HG03064 (cell line): ENCODE results near the gene ZNF695.
"Not testable (repeated sequence)": the region's sequence is repeated elsewhere in the genome, so short reads cannot be mapped to it uniquely, and the experiment has no call there.

Source experiments
- ATAC-seq: cut with Tn5 transposase; IDR thresholded peaks from one replicate; pipeline ENCODE4 v1.9.1; 2021; ENCODE audit warnings: low read depth; ENCODE audit not compliant: unreplicated experiment

ZNF695 gene

DNA sequence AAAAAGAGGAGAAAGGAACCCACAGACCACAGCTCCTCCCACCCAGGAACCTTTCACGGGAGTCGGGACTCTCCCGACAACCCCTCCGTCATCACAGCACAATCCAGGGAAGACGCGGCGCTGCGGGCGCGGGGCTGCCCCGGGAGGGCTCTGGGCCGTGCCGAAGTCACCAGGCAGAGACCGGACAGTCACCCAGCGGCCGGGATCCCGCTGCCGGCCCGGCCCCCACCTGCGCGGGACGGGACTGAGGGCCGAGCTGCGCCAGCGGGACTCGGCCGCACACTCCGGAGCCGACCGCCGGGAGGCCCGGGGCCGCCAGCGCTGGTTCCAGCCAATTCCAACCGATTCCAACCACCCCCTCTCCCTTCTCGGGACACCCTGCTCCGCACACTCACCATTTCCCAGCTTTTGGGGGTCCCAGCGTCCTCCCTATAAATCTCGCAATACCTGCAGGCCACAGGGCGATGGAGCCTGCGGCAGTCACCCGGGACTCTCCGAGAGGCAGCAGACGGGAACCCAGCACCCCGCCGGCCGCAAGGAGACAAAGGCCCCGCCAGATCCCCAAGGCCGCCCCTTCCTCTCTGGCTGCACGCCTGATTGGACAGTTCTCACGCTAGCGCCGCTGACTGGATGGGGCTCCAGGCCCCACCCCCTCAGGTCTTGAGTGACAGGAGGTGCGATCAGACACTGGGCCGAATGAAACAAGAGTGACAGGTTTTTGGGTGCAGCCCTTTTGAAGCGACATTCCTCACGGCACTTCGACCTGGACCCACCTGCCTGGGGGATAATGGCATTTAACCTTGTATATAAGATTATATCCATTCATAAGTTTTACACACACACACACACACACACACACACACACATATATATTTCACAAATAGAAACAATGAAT is at the start of gene ZNF695:
Gene ZNF695 (minus strand): TSS at position 547 of the 895 bp plus-strand sequence. CDS start 149 bp downstream, at position 398.
- ATAC-seq: peak; percentile 100

DNA sequence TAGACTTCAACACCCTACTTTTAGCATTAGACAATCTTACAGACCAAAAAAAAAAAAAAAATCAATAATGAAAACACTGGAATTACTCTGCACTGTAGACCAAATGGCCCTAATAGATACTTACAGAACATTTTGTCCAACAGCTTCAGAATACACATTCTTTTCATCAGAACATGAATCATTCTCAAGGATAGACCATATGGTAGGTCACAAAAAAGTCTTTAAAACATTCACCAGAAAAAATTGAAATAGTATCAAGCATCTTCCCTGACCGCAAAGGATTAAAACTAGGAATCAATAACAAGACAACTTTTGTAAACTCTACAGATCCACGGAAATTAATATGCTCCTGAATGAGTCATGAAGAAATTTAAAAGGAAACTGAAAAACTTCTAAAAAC is 48.2 kb upstream of the ZNF695 start:
- ATAC-seq: no peak

DNA sequence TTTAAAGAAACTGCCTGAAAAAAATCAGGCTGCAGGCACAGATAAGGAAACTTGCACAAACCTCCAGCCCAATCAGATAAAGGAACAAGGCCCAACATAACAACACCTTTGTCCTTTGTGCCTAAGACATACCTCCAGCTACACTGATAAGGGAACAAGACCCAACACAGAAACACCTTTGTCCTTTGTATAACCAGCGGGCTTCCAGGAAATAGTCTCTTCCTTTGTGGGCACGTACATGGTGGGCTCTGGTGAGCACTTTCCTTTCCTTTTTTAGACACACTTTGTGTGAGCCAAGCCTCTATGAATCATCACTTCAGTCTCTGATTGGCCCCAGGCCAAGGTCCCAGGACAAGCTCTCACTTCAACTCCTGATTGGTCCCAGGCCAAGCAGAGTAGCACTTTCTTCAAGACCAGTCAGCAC is 47.1 kb upstream of the ZNF695 start:
- ATAC-seq: no peak

DNA sequence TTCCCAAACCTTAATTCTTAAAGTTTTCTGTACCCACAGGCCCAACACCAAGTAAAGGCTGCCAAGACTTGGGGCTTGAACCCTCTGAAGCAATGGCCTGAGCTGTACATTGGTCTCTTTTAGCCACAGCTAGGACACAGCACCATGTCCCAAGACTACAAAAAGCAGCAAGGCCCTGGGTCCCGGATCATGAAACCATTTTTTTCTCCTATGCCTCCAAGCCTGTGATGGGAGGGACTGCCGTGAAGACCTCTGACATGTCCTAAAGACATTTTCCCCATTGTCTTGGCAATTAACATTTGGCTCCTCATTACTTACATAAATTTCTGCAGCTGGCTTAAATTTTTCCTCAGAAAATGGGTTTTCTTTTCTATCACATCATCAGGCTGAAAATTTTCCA is 39.8 kb upstream of the ZNF695 start:
- ATAC-seq: no peak

DNA sequence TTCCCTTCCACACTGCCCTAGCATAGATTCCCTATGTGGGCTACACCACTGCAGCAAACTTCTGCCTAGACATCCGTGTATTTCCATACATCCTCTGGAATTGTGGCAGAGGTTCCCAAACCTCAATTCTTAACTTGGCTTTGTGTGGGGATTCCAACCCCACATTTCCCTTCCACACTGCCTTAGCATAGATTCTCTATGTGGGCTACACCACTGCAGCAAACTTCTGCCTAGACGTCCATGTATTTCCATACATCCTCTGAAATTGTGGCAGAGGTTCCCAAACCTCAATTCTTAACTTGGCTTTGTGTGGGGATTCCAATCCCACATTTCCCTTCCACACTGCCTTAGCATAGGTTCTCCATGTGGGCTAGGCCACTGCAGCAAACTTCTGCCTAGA is 39.4 kb upstream of the ZNF695 start:
- ATAC-seq: no peak

DNA sequence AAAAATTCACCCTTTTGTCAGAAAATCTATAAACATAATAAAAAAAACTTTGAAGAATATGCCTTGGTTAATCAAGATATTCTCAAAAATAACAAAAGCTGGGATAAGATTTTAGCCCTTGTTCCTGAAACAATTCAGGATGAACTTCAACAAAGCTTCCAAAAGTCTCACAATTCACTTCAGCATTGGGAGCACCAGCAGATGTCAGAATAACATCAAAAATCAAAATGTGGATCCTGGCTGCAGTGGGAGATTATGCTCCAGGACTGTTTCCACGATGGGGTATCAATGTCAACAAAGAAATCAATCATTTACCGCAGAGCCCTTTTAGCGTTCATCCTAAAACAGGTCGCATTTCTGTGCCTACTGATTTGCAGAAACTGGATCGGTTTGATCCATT is 35.5 kb upstream of the ZNF695 start:
- ATAC-seq: no peak

DNA sequence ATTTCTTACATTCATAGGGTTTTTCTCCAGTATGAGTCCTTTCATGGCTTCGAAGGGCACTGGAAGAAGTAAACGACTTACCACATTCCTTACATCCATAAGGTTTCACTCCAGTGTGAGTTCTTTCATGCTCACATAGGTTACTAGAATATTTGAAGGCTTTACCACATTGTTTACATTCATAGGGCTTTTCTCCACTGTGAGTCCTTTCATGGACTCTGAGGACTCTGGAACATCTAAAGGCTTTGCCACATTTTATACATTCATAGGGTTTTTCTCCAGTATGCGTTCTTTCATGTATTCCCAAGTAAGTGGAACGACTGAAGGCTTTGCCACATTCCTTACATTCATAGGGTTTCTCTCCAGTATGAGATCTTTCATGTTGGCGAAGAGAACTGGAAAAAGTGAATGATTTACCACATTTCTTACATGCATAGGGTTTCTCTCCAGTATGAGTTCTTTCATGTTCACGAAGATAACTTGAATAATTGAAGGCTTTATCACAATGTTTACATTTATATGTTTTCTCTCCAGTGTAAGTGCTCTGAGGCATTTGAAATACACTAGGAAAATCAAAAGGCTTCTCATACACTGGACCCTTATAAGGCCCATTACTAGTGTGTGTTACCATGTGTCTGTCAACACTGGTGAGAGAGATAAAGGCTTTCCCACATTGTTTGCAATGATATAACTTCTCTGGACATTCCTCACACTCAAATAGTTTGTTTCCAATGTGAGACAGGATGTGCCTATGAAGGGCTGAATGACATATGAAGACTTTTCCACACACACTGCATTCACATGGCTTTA is 29.9 kb upstream of the ZNF695 start:
- no peak for ATAC-seq

DNA sequence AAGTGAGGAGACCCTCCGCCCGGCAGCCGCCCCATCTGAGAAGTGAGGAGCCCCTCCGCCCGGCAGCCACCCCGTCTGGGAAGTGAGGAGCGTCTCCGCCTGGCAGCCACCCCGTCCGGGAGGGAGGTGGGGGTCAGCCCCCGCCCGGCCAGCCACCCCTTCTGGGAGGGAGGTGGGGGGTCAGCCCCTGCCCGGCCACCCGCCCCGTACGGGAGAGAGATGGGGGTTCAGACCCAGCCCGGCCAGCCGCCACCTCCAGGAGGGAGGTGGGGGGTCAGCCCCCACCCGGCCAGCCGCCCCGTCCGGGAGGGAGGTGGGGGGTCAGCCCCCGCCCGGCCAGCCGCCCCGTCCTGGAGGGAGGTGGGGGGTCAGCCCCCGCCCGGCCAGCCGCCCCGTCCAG is 24.4 kb upstream of the ZNF695 start:
- not testable (repeated sequence) for ATAC-seq

DNA sequence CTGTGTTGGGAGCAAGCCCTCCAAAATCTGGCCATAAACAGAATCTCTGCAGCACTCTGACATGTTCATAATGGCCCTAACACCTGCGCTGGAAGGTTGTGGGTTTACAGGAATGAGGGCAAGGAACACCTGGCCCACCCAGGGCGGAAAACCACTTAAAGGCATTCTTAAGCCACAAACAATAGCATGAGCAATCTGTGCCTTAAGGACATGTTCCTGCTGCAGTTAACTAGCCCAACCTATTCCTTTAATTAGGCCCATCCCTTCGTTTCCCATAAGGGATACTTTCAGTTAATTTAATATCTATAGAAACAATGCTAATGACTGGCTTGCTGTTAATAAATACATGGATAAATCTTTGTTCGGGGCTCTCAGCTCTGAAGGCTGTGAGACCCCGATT is 16.8 kb upstream of the ZNF695 start:
- ATAC-seq: not testable (repeated sequence)

DNA sequence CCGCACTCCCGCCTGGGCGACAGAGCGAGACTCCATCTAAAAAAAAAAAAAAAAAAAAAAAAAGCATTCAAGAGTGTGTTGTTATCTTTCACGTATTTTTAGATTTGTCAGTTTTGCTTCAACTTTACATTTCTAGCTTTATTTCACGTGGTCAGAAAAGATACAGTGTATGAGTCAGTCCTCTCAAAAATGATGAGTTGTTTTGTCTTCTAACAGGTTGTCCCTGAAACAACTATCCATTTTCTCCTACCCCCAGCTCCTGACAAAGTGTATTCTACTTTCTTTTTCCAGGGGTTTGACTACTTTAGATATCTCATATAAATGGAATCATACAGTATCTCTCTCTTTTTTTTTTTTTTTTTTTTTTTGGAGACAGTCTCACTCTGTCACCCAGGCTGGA is 5.5 kb upstream of the ZNF695 start:
- no peak for ATAC-seq

DNA sequence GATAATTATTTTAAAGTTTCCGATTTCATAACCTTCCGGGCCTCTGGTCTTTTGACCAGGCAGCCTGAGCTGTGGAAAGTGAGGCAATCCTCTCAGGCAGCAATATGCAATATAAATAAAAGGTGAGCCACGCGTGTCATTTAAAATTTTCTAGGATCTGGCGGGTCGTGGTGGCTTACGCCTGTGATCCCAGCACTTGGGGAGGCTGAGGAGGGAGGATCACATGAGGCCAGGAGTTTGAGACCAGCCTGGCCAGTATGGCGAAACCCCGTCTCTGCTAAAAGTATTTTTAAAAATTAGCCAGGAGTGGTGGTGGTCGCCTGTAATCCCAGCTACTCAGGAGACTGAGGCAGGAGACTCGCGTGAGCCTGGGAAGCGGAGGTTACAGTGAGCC is 546 bp upstream of the ZNF695 start:
- ATAC-seq: no peak

DNA sequence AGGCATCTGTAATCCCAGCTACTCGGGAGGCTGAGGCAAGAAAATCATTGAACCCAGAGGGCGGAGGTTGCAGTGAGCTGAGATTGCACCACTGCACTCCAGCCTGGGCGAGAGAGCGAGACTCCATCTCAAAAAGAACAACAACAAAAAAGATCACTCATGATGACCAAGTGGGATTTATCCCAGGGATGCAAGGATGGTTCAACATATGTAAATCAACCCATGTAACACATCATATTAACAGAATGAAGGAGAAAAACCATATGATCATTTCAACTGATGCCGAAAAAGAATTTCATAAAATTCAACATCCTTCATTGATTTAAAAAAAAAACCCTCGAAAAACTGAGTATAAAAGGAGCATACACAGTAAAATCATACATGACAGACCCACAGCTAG is 3.8 kb downstream of the ZNF695 start:
- ATAC-seq: not testable (repeated sequence)

DNA sequence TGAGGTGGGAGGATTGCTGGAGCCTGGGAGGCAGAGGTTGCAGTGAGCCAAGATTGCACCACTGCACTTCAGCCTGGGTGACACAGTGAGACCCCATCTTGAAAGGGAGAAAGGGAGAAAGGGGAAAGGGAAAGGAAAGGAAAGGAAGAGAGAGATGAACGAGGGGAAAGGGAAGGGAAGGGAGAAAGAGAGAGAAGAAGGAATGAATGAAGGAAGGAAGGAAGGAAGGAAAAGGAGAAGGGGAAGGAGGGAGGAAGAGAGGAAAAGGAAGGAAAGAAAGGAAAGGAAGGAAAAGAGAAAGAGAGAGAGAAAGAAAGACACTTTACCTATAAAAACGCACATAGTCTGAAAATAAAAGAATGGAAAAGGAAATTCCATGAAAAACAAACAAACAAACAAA is 18.0 kb downstream of the ZNF695 start:
- no peak for ATAC-seq

DNA sequence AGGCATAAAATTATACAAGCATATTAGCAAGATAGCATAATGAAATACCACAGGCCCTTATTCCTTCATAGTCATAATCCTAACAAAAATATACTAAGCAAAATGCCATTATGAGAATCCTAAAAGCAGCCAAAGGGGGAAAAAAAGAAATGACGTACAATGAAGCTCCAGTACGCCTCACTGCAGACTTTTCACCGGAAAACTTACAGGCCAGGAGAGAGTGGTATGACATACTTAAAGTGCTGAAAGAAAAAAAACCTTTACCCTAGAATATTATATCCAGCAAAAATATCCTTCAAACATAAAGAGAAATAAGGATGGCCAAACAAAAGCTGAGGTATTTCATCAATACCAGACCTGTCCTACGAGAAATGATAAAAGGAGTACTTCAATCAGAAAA is 19.5 kb downstream of the ZNF695 start:
- no peak for ATAC-seq

DNA sequence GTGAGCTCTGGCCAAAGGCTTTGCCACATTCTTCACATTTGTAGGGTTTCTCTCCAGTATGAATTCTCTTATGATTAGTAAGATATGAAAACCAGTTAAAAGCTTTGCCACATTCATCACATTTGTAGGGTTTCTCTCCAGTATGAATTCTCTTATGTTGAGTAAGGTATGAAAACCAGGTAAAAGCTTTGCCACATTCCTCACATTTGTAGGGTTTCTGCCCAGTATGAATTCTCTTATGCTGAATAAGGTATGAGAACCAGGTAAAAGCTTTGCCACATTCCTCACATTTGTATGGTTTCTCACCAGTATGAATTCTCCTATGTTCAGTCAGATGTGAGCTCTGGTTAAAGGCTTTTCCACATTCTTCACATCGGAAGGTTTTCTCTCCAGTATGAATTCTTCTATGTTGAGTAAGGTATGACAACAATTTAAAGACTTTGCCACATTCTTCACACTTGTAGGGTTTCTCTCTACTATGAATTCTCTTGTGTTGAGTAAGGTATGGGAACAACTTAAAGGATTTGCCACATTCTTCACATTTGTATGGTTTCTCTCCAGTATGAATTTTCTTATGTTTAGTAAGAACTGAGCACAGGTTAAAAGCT is 20.7 kb downstream of the ZNF695 start:
- no peak for ATAC-seq

DNA sequence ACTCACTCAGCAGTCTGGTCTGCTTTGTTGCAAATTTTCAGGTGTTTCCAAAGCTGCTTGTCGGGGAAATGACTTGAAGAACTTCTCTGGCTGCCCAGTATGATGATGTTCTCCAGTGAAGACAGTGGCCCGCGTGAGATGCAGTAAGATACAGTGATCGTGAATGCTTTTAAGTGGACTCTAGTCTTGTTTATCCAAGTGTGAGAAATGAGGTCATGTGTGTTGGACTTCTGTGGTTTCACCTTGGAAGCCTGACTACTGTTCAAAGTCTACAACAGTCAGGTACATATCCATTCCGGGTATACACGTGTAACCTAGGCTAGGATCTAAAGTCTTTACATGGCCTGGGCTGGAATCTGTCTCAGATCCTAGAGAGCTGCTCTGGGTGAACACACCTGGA is 29.1 kb downstream of the ZNF695 start:
- ATAC-seq: no peak

DNA sequence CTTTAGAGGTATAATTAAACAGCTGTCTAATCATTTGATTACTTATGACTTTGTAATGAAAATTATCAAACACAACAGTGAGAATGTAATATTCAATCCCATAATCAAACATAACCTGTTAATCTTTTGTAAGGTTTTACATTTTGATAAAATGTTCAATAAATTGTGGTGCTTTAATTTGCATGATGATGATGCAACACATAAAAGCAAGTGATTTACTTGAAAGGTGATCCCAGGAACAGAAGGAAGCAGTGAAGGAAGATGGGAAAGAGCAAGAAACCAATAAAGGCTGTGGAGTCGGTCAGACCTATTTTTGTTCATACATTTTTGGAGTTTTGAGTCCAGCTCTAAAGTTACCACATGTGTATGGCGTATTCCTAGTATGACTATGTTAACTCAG is 29.6 kb downstream of the ZNF695 start:
- ATAC-seq: no peak

DNA sequence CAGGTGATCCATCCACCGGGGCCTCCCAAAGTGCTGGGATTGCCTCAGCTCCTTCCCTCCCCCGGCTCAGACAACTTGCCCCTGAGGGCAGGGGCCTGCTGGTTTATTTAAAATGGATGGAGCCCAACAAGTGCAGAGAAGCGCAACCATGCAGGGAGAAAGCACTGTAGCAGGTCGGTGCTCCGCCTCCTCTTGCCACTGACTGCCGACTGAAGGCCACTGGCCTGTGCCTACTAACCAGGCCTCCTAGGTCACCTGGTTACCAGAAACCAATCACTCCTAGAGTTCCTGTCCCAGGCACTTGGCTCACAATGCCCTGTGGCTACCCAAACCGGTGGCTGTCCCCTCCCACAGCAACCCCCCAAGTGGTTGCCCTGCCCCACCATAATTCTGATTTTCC is 35.9 kb downstream of the ZNF695 start:
- ATAC-seq: no peak

DNA sequence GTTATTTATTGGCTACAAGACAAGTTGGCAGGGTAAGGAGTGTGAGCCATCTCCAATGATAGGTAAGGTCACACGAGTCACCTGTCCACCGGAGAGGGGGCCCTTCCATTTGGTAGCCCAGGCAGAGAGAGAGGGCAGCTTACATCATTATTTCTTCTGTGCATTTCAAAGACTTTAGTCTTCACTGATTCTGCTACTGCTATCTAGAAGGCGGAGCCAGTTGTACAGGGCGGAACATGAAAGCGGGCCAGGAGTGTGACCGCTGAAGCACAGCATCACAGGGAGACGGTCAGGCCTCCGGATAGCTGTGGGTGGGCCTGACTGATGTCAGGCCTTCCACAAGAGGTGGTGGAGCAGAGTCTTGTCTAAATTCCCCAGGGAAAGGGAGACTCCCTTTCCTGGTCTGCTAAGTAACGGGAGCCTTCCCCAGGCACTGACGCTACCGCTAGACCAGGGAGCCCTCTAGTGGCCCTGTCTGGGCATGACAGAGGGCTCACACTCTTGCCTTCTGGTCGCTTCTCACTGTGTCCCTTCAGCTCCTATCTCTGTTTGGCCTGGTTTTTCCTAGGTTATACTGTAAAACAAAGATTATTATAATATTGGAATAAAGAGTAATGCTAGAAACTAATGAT is 36.7 kb downstream of the ZNF695 start:
- ATAC-seq: no peak

DNA sequence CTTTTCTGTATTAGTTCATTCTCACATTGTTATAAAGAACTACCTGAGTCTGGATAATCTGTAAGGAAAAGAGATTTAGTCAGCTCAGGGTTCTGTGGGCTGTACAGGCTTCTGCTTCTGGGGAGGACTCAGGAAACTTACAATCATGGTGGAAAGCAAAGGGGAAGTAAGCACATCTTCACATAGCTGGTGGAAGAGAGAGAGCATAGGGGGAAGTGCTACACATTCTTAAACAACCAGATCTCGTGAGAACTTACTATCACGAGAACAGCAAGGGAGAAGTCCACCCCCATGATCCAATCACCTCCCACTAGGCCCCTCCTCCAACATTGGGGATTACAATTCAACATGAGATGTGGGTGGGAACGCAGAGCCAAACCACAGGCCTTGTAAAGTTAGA is 38.2 kb downstream of the ZNF695 start:
- no peak for ATAC-seq

DNA sequence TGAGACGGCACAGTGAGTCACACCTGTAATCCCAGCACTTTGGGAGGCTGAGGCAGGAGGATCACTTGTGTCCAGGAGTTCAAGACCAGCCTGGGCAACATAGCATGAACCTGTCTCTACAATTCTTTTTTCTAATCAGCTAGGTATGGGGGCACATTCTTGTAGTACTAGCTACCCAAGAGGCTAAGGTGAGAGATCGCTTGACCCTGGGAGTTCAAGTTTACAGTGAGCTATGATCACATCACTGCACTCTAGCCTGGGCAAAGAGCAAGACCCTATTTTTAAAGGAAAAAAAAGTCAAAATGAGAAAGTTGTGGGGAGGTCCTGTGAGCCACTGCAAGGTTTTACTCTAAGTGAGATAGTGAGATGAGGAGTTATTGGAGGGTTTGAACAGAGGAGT is 41.4 kb downstream of the ZNF695 start:
- no peak for ATAC-seq
